ENCODE results near the gene ACTG1.
A peak's percentile ranks its signal among the peaks of the same experiment; 100 is the strongest.

ACTG1 gene

GRCh38 chr17:81492202-81492601 lies 20.4 kb downstream of the ACTG1 start:
- DNase-seq (ENCODE audit: low read depth): no peak
- no peak overlapping the region for H3K4me3 ChIP-seq (ENCODE audit: low read depth, low read length)
- TF ChIP-seq CTCF (IDR thresholded peaks at IDR 0.05; ENCODE audit: low read depth, low read length, missing control alignments): no peak

- no peak overlapping the region for H3K4me3 ChIP-seq (ENCODE audit: low read depth, low read length)
- TF ChIP-seq CTCF (IDR thresholded peaks at IDR 0.05; ENCODE audit: low read depth, low read length, missing control alignments): no peak
- DNase-seq (ENCODE audit: low read depth): no peak
These were observed 20.8 kb downstream of the ACTG1 start for GRCh38 chr17:81491761-81492160.

- DNase-seq (ENCODE audit: low read depth): no peak
- TF ChIP-seq CTCF (IDR thresholded peaks at IDR 0.05; ENCODE audit: low read depth, low read length, missing control alignments): no peak
These were observed 21.4 kb downstream of the ACTG1 start for GRCh38 chr17:81491181-81491581.

GRCh38 chr17:81489998-81490992 lies 22.3 kb downstream of the ACTG1 start:
- H3K4me3 ChIP-seq (ENCODE audit: low read depth, low read length): no peak overlapping the region

More at GRCh38 chr17:81491181-81491581, 21.4 kb downstream of the ACTG1 start:
- no peak overlapping the region for H3K4me3 ChIP-seq (ENCODE audit: low read depth, low read length)

GRCh38 chr17:81489012-81489997 lies 23.3 kb downstream of the ACTG1 start:
- TF ChIP-seq CTCF (IDR thresholded peaks at IDR 0.05; ENCODE audit: low read depth, low read length, missing control alignments): no peak
- DNase-seq (ENCODE audit: low read depth): no peak
- no peak overlapping the region for H3K4me3 ChIP-seq (ENCODE audit: low read depth, low read length)

More at GRCh38 chr17:81489998-81490992, 22.3 kb downstream of the ACTG1 start:
- no peak for DNase-seq (ENCODE audit: low read depth)
- peak; percentile 4 for TF ChIP-seq CTCF (IDR thresholded peaks at IDR 0.05; ENCODE audit: low read depth, low read length, missing control alignments)

GRCh38 chr17:81488276-81488860 lies 24.2 kb downstream of the ACTG1 start:
- TF ChIP-seq CTCF (IDR thresholded peaks at IDR 0.05; ENCODE audit: low read depth, low read length, missing control alignments): no peak

More at GRCh38 chr17:81488276-81488860, 24.2 kb downstream of the ACTG1 start:
- peak overlapping the region; percentile 58 for H3K4me3 ChIP-seq (ENCODE audit: low read depth, low read length)
- DNase-seq (ENCODE audit: low read depth): no peak

Data from GM12864 (cell line).